ENCODE results near the gene PVALEF. TPM values are rescaled to one million over a fixed set of nuclear protein-coding genes. Genes with fewer than 3 reads are reported as not detected.

PVALEF gene
- total RNA-seq, 4 donors from 2014 or later: not detected

GRCh38 chr17:81118308-81119221, 46.7 kb upstream of the PVALEF start:
- TF ChIP-seq POLR2A (IDR thresholded peaks at IDR 0.05) (no peak), CTCF (IDR thresholded peaks at IDR 0.05) (no peak)
- Histone ChIP-seq H3K27me3 (no peaks in the 10 kb centered on the region), H3K4me1 (peaks cover 0 to 15% of the 10 kb centered on the region in 2 donors), H3K27ac (no peak overlapping the region), H3K9me3 (no peaks in the 10 kb centered on the region), H3K36me3 (no peaks in the 10 kb centered on the region), H3K4me3 (no peak overlapping the region)
- DNase-seq: no peak
- intact Hi-C loops (cut with DNase I; ENCODE audit: low total_unique reads): no loop called here

GRCh38 chr17:81119223-81120148, 45.8 kb upstream of the PVALEF start:
- Histone ChIP-seq H3K27me3 (no peaks in the 10 kb centered on the region), H3K36me3 (no peaks in the 10 kb centered on the region), H3K4me3 (no peak overlapping the region), H3K27ac (no peak overlapping the region), H3K4me1 (peaks cover 0 to 15% of the 10 kb centered on the region in 2 donors), H3K9me3 (no peaks in the 10 kb centered on the region)
- TF ChIP-seq CTCF (IDR thresholded peaks at IDR 0.05) (no peak), POLR2A (IDR thresholded peaks at IDR 0.05) (no peak)
- DNase-seq: peak; percentile 50 to 63
- intact Hi-C loops (cut with DNase I; ENCODE audit: low total_unique reads): no loop called here

GRCh38 chr17:81120149-81120484, 45.2 kb upstream of the PVALEF start:
- Histone ChIP-seq H3K9me3 (no peaks in the 10 kb centered on the region), H3K4me3 (no peak overlapping the region), H3K4me1 (peaks cover 0 to 15% of the 10 kb centered on the region in 2 donors), H3K27ac (no peak overlapping the region), H3K36me3 (no peaks in the 10 kb centered on the region), H3K27me3 (no peaks in the 10 kb centered on the region)
- no peak for DNase-seq
- TF ChIP-seq POLR2A (IDR thresholded peaks at IDR 0.05) (no peak), CTCF (IDR thresholded peaks at IDR 0.05) (no peak)
- intact Hi-C loops (cut with DNase I; ENCODE audit: low total_unique reads): no loop called here

DNA sequence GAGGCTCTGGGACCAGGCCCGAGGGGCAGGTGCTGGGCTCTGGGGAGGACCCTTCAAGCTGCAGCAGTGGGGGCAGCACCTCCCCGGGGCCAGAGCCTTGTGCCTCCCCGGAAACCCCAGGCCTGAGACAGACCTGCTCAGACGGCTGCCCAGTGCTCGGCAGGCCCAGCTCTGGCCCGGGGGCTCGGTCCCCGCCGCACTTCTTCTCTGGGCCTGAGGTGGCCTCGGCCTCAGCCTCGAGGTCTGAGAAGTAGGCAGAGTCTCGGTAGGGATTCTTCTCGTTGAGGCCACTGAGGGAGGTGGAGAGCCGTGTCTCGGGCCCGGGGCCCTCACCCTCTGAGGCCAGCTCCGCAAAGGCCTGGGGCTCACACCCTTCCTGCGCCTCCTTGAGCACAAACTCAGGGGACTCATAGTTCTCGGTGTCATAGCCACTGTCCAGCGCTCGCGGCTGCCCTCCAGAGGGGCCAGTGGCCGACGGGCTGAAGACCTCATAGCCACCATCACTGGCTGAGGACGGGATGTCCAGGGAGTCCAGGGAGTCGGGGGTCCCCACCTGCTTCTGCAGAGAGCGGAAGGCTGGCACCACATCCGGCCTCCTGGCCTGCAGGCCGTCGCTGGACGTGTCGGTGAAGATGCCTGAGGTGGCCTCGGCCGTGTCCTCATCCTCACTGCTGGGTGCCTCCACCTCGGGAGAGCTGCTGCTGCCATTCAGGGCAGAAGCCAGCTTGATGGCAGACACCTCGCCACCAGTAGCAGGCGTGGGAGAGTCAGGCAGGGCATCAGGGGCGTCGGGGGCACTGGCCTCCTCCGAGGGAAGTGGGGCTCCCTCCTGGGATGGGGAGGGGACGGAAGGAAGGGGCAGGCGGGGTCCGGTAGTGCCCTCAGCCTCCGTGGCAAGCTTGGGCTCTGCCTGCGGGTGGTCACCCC, 44.3 kb upstream of the PVALEF start:
- no peaks in the 10 kb centered on the region for H3K9me3 ChIP-seq
- intact Hi-C loops (cut with DNase I; ENCODE audit: low total_unique reads): no loop called here

More for the DNA sequence above, 44.3 kb upstream of the PVALEF start:
- Histone ChIP-seq H3K27ac (no peak overlapping the region), H3K36me3 (no peaks in the 10 kb centered on the region), H3K4me1 (peaks cover 0 to 15% of the 10 kb centered on the region in 2 donors), H3K27me3 (no peaks in the 10 kb centered on the region), H3K4me3 (no peak overlapping the region)
- DNase-seq: no peak
- TF ChIP-seq CTCF (IDR thresholded peaks at IDR 0.05) (no peak), POLR2A (IDR thresholded peaks at IDR 0.05) (no peak)

Data from uterus (tissue), 4 donors.